Duodenal mucosa (tissue), 2 donors: ENCODE data around the gene TBPL1.

Experiments
- H3K27ac ChIP-seq: one replicate; pipeline ENCODE4 v1.7.0; 2013; ENCODE audit warnings: low read depth, low read length
- H3K27me3 ChIP-seq, 2 donors: one replicate each; pipeline ENCODE4 v1.7.0; 2013; ENCODE audit warnings: low read length in 2 of 2, control low read depth in 1 of 2; ENCODE audit not compliant: insufficient read depth in 2 of 2, control insufficient read depth in 1 of 2
- H3K36me3 ChIP-seq, 2 donors: one replicate each; pipeline ENCODE4 v1.7.0; 2013; ENCODE audit warnings: low read length in 2 of 2, control low read depth in 1 of 2; ENCODE audit not compliant: insufficient read depth in 2 of 2, control insufficient read depth in 1 of 2
- H3K4me1 ChIP-seq, 2 donors: one replicate each; pipeline ENCODE4 v1.7.0; 2013; ENCODE audit warnings: low read length in 2 of 2, control low read depth in 1 of 2; ENCODE audit not compliant: insufficient read depth in 2 of 2, control insufficient read depth in 1 of 2
- H3K4me3 ChIP-seq, 2 donors: one replicate each; pipeline ENCODE4 v1.7.0; 2013; ENCODE audit warnings: low read length in 2 of 2, low read depth in 1 of 2
- H3K9ac ChIP-seq, 2 donors: one replicate each; pipeline ENCODE4 v1.7.0; 2013; ENCODE audit warnings: low read length in 2 of 2, low read depth in 1 of 2
- H3K9me3 ChIP-seq, 2 donors: one replicate each; pipeline ENCODE4 v1.7.0; 2013; ENCODE audit warnings: low read length in 2 of 2, control low read depth in 1 of 2; ENCODE audit not compliant: control insufficient read depth in 1 of 2

The TBPL1 gene

DNA sequence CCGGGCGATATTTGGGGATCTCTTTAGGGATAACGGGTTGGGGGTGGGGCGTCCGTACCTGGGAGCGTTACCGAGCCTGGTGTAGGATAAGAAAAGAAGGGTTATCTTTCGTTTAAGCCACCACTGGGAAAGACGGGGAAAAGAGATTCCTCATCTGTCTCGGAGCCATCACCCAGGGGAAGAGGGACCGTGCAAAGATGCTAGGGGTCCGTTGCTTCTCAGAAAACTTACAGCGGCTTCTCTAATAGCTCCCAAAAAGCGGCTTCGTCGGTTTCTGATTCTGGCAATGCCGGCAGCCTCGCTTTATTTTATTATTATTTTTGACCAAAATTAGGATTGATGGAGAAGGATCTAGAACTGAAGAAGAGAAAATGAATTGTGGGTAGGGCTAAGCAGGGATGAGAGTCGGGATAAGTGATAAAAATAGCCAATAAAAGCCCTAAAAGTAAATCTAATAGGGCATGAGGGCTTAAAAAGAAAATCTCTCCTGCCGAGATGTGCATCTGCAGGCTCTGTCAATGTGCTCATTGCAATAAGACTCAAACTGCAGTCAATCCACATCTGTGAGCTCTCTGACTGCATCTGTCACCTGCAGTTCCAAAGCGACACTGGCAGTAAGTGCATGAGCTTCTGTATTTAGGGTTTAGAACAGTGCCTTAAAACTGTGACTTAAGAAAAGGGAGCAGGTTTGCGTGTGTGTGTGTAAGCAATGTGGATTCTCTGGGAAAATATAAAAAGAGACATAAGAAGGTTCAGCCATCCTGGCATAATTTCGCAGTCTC, 801 bp downstream of the TBPL1 start:
- Histone ChIP-seq H3K27ac (no peak overlapping the region), H3K27me3 (no peaks in the 10 kb centered on the region), H3K4me3 (peak overlapping the region; percentile 97 to 100), H3K9ac (peak overlapping the region; percentile 67 to 82), H3K9me3 (no peaks in the 10 kb centered on the region), H3K4me1 (peaks cover 22% of the 10 kb centered on the region in 2 donors), H3K36me3 (no peaks in the 10 kb centered on the region)

DNA sequence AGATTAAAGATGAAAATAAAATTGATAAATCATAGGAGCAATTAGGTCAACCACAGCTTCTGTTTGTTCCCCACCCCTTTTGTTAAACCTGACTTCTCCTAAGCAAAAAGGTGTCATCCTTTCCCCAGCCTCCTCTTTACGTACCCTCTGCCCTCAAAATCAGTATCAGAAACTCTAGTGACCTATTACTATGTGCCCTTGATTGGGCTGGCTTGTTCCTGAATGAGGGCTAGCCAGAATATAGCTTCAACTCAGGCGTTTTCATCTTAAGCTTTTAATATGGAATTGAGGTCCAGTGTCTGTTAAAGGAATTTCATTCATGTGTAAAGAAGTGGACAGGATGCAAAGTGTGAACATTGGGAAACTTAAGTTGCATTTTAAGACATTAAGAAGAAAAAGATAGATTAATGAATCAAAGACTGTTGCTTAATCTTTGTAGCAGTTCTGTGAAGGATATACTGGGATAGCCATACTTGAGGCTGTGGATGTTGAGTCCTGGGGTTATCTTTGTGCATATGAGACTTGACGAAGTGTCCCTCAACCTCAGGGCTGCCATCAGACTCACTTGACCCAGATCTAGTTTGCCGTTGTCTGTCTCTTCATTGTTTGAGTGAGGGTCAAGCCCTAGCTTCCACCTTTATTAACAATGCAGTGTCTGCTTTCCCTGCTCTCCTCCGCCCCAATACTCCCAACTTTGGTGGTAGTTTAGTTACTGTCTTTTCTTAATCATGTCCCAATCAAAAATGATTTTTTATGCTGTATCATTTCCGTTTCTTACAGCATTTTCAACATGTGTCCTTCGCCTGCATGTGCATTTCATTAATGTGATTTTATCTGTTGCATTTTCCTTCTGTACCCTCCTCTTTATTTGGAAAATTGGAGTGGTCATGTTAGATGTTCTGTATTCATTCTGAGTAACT, 1.9 kb downstream of the TBPL1 start:
- H3K27ac ChIP-seq: no peak overlapping the region

DNA sequence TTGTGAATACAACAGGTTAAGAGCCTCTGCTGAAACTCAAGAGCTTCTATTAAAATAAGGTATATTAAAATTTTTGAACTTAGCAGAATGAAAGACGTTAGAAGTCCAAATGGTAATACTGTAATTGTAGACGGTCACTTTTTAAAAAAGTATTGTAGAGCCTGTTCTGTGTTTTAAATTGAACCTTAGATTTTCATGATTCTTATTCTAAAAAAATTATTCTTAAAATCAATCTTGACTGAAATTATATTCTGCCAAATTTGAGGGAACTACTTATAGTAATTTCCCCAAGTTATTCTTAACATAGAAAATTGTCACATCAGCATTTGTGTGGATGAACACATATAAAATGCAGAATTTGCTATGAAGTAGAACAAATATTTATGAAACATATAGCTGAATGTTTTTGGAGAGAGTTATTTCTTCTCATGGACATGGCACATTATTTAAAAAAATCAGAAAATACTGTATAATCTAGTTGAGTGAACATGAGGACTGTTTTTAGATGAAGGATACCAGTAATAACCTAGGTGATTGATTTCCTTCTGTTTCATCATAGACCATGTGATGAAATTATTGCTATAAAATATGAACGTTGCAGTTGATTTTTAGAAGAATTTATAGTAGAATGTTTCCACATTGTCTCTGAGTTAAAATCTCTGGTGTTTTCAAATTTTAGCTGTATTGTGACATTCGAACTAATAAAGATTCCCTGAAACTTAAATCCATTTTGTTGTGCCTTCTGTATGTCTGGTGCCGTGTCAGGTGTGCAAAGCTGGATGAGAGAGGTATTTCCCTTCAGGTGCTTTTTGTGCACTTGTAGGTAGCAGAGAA, 2.8 kb downstream of the TBPL1 start:
- no peak overlapping the region for H3K9ac ChIP-seq
- H3K36me3 ChIP-seq: no peaks in the 10 kb centered on the region
- peaks cover 22 to 28% of the 10 kb centered on the region in 2 donors for H3K4me1 ChIP-seq
- H3K9me3 ChIP-seq: no peaks in the 10 kb centered on the region
- no peaks in the 10 kb centered on the region for H3K27me3 ChIP-seq
- H3K4me3 ChIP-seq: no peak overlapping the region
- H3K27ac ChIP-seq: no peak overlapping the region

More for the DNA sequence above, 1.9 kb downstream of the TBPL1 start:
- no peak overlapping the region for H3K9ac ChIP-seq
- no peaks in the 10 kb centered on the region for H3K36me3 ChIP-seq
- no peaks in the 10 kb centered on the region for H3K27me3 ChIP-seq
- no peaks in the 10 kb centered on the region for H3K9me3 ChIP-seq
- H3K4me1 ChIP-seq: peaks cover 22 to 25% of the 10 kb centered on the region in 2 donors
- H3K4me3 ChIP-seq: peak overlapping the region; percentile 14 to 100

DNA sequence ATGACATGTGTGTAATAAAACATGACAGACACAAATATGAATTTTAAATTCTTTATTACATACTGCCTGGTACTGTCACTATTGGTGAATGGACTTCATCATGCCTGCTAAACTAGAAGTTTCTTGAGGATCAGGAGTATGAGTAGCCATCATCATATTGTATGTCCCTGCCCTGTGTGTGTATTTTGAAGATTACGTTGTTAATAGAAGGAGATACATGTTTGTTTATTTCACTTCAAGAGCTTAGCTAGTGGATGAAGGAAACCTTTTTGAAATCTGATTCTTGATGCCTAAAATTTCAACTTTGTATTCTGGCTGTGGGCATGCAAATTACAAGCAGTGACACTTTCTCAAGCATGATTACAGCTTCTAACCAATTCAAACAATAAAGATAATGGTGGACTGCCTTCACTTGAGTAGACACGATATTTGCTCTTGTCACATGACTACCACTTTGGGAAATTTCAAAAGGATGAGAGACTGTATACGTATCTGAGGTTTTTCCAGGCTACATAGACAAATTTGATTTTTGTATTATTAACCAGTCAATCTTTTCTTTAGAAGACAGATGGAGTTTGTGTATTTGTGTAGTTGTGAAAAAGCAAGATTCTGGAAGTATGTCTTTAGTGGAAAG, 3.5 kb downstream of the TBPL1 start:
- H3K9ac ChIP-seq: no peak overlapping the region
- H3K36me3 ChIP-seq: no peaks in the 10 kb centered on the region
- H3K27me3 ChIP-seq: no peaks in the 10 kb centered on the region
- H3K4me1 ChIP-seq: peaks cover 16 to 23% of the 10 kb centered on the region in 2 donors
- no peak overlapping the region for H3K27ac ChIP-seq
- no peak overlapping the region for H3K4me3 ChIP-seq
- H3K9me3 ChIP-seq: no peaks in the 10 kb centered on the region

DNA sequence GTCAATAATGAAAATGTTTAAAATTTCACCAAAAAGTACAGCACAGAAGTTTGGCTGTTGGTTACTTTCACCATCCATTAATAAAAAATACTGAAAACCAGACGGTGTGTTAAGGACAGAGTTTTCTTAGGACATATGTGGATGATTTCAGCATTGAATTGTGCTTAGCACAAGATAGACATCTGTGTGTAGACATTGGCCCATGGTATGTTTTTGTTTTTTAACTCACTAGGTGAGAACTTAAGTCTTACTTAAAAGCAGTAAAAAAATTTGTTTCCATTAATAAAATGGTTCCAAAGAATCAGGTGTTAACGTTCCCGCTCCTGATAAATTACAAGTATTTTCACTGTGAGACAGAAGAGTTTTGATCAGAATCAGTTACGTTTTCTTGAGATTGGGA, 4.2 kb downstream of the TBPL1 start:
- no peaks in the 10 kb centered on the region for H3K36me3 ChIP-seq
- no peaks in the 10 kb centered on the region for H3K27me3 ChIP-seq
- no peak overlapping the region for H3K27ac ChIP-seq
- peaks cover 16 to 21% of the 10 kb centered on the region in 2 donors for H3K4me1 ChIP-seq
- no peaks in the 10 kb centered on the region for H3K9me3 ChIP-seq
- H3K4me3 ChIP-seq: no peak overlapping the region
- H3K9ac ChIP-seq: no peak overlapping the region

DNA sequence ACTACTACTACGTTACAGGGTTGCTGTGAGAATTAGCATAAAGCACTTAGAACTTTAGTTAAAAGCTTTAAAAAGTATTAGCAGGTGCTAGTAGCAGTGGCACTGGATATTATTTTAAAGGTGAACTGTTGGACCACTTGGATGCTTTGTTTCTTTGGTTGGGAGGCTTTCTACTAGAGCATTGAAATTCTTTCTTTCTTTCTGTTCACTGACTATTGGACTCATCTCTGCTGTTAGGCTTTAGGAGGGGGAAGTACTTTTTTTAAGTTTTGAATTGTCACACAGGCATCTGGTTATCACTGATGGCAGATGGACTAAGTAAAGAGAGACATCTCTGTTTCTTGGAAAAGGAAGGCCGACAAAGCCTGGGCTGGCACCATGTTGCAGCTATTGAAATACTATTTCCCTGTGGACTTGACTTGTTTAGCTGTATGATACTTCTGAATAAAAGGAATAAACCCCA, 4.8 kb downstream of the TBPL1 start:
- Histone ChIP-seq H3K9ac (no peak overlapping the region), H3K9me3 (no peaks in the 10 kb centered on the region), H3K36me3 (no peaks in the 10 kb centered on the region), H3K4me3 (no peak overlapping the region), H3K27me3 (no peaks in the 10 kb centered on the region), H3K27ac (no peak overlapping the region), H3K4me1 (peaks cover 16 to 21% of the 10 kb centered on the region in 2 donors)

DNA sequence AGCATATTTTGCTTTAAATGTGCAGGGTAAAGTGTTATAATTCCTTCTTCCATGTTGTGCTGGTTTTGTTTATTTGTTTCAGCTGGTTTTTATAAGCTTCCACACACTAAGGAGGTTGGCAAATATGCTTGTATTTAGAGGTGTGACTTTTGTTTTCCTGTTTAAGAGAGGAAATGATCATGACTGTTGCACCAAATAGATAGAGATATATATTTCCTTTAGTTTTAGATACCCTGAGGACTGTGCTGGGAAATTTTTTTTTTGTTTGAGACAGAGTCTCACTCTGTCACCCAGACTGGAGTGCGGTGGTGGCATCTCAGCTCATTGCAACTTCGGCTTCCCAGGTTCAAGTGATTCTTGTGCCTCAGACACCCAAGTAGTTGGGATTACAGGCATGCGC, 5.8 kb downstream of the TBPL1 start:
- Histone ChIP-seq H3K36me3 (no peaks in the 10 kb centered on the region), H3K4me3 (no peak overlapping the region), H3K27ac (no peak overlapping the region), H3K27me3 (no peaks in the 10 kb centered on the region), H3K9me3 (no peaks in the 10 kb centered on the region), H3K4me1 (peaks cover 16 to 24% of the 10 kb centered on the region in 2 donors), H3K9ac (no peak overlapping the region)

DNA sequence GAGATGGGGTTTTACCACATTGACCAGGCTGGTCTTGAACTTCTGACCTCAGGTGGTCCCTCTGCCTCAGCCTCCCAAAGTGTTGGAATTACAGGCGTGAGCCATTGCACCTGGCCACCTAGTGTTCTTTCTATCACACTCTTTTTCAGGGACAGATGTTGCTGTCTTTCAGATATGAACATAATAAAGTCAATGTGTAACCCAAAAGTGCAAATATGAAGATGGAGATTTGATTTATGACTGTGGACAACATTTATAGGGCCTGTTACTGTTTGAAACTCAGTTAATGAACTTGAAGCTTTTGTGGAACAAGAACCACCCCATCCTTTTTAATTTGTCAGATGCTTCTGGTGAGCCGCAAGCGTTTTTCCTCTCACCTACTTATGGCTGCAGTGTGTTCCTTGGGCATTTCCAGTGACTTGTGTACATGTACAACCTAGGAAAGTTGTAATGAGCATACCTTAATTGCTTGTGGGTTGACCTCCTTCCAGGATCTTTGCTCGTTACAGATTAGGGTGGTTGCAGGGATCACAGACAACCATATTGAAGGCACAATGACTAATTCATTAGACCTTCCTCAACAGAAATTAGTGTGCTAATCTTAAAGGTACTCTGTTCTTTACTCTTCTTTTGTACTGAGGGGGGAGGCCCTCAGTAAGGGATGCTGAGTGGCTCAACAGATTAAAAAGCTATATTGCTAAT, 6.8 kb downstream of the TBPL1 start:
- H3K36me3 ChIP-seq: no peaks in the 10 kb centered on the region
- no peak overlapping the region for H3K9ac ChIP-seq
- no peaks in the 10 kb centered on the region for H3K9me3 ChIP-seq
- no peak overlapping the region for H3K27ac ChIP-seq
- H3K4me1 ChIP-seq: peaks cover 6 to 15% of the 10 kb centered on the region in 2 donors
- no peak overlapping the region for H3K4me3 ChIP-seq
- no peaks in the 10 kb centered on the region for H3K27me3 ChIP-seq

DNA sequence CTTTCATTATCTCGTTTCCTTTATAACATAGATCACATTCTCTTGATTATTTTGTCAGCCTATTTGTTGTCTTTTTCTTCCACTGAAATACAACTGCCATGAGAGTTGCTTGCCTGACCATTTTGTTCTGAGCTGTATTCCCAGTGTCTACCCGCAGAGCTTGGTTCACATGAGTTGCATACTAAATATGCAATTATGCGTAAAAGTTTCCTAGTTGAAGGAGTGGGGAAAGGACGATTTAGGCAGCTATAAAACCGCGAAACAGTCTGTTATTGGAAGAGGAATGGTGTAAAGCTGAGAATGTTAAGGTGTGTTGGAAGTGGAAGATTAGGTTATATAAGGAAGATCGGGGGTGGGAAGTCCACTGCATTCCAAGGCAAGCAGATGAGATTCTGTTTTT, 8.8 kb downstream of the TBPL1 start:
- Histone ChIP-seq H3K27me3 (no peaks in the 10 kb centered on the region), H3K9ac (no peak overlapping the region), H3K36me3 (no peaks in the 10 kb centered on the region), H3K4me1 (peaks cover 2 to 20% of the 10 kb centered on the region in 2 donors), H3K27ac (no peak overlapping the region), H3K9me3 (no peaks in the 10 kb centered on the region), H3K4me3 (no peak overlapping the region)
